GM12878 (cell line): ENCODE measurements around the gene STK32B. TPM values are rescaled to one million over a fixed set of nuclear protein-coding genes. Genes with fewer than 3 reads are reported as not detected.

ENCODE experiments used
- ATAC-seq: fragments of 200-7000 bp; cut with Tn5 transposase; 3 replicates; pipeline ENCODE4 v1.9.1; 2020; ENCODE audit warnings: mild to moderate bottlenecking, moderate library complexity
- BruUV-seq: library from RNA; stranded (reverse); fragments of 400-500 nt; replicated peaks from 2 replicates; lab custom pipeline; 2021; lab: Mats Ljungman, UMichigan
- CTCF ChIA-PET: fragments of 300-600 bp; sonication (Branson Sonifier 250); formaldehyde crosslinking; extraction: SDS; loops from one replicate; lab custom pipeline; 2021; ENCODE audit warnings: inconsistent platforms; lab: Yijun Ruan, JAX
- POLR2A ChIA-PET: fragments of 350-600 bp; formaldehyde crosslinking; extraction: SDS; loops from one replicate; lab custom pipeline; 2021; ENCODE audit warnings: inconsistent platforms; lab: Charles Lee
- RAD21 ChIA-PET: fragments of 300-600 bp; sonication (Branson Sonifier 250); formaldehyde crosslinking; loops from one replicate; lab custom pipeline; 2023; ENCODE audit warnings: antibody characterized with exemption; ENCODE audit not compliant: unreplicated experiment; lab: Charles Lee
- SMC1A ChIA-PET: fragments of 300-600 bp; sonication (Branson Sonifier 250); formaldehyde crosslinking; loops from one replicate; lab custom pipeline; 2023; ENCODE audit not compliant: unreplicated experiment, uncharacterized antibody; lab: Charles Lee
- DNase-seq: peaks from one replicate; pipeline ENCODE4 v3.0.0-alpha.2; 2011; ENCODE audit warnings: low read depth, low spot score
- FAIRE-seq: peaks from 3 replicates; lab custom pipeline; 2011; peaks lifted over from hg19 to GRCh38; lab: Jason Lieb, UNC
- H2AFZ ChIP-seq: 2 replicates; pipeline ENCODE4 v1.6.0; 2011; ENCODE audit warnings: low read depth, low read length, control low read depth; ENCODE audit not compliant: control insufficient read depth
- H3K27ac ChIP-seq: 2 replicates; pipeline ENCODE4 v1.5.1; 2011; ENCODE audit warnings: control low read depth; ENCODE audit not compliant: control insufficient read depth, insufficient read depth
- H3K27me3 ChIP-seq, 2 experiments: replicated peaks in 1 of 2; 2 replicates each; pipeline versions ENCODE4 v1.6.0 to v1.6.1; 2011; ENCODE audit warnings: low read length in 1 of 2; ENCODE audit not compliant: control insufficient read depth in 2 of 2, insufficient read depth in 2 of 2
- H3K36me3 ChIP-seq, 2 experiments: 2 replicates each; pipeline ENCODE4 v1.5.1; 2011; ENCODE audit warnings: low read length in 1 of 2; ENCODE audit not compliant: control insufficient read depth in 2 of 2, insufficient read depth in 2 of 2
- H3K4me1 ChIP-seq: 2 replicates; pipeline ENCODE4 v1.6.1; 2011; ENCODE audit warnings: mild to moderate bottlenecking, low read length, moderate library complexity, mixed read lengths; ENCODE audit not compliant: control insufficient read depth, insufficient read depth
- H3K4me2 ChIP-seq: 2 replicates; pipeline ENCODE4 v1.6.0; 2011; ENCODE audit warnings: control low read depth; ENCODE audit not compliant: control insufficient read depth, insufficient read depth
- H3K4me3 ChIP-seq: fragments of 200-600 bp; sonication (generic); 2 replicates; pipeline ENCODE4 v1.5.1; 2016
- H3K79me2 ChIP-seq: 2 replicates; pipeline ENCODE4 v1.6.0; 2011; ENCODE audit warnings: low read length; ENCODE audit not compliant: control insufficient read depth, insufficient read depth
- H3K9ac ChIP-seq: 2 replicates; pipeline ENCODE4 v1.8.0; 2011; ENCODE audit warnings: low read length, control low read depth, mixed read lengths; ENCODE audit not compliant: control insufficient read depth, insufficient read depth
- H3K9me3 ChIP-seq: replicated peaks from 3 replicates; pipeline ENCODE4 v1.5.1; 2011; ENCODE audit warnings: mild to moderate bottlenecking, low read length; ENCODE audit not compliant: control insufficient read depth, insufficient read depth
- H4K20me1 ChIP-seq: 2 replicates; pipeline ENCODE4 v1.6.0; 2011; ENCODE audit not compliant: control insufficient read depth, insufficient read depth
- BHLHE40 ChIP-seq, 2 experiments: fragments of 450-650 bp in 1 of 2; IDR thresholded peaks; 2 replicates each; pipeline ENCODE4 v1.6.1; 2011 to 2017; ENCODE audit warnings: low read depth in 2 of 2, borderline replicate concordance in 1 of 2, improper control_type of control experiment in 1 of 2, low read length in 1 of 2, mild to moderate bottlenecking in 1 of 2
- E2F4 ChIP-seq: IDR thresholded peaks from 2 replicates; pipeline ENCODE4 v1.6.1; 2012; ENCODE audit warnings: low read depth, low read length, improper control_type of control experiment
- HDAC2 ChIP-seq: fragments of 200-600 bp; sonication (generic); IDR thresholded peaks from 2 replicates; pipeline ENCODE4 v1.6.1; 2017
- MEF2A ChIP-seq: IDR thresholded peaks from 2 replicates; pipeline ENCODE4 v1.6.1; 2011; ENCODE audit warnings: low read depth, mild to moderate bottlenecking, low read length, moderate library complexity; ENCODE audit not compliant: insufficient read depth
- MTA3 ChIP-seq: IDR thresholded peaks from 2 replicates; pipeline ENCODE4 v1.6.1; 2012; ENCODE audit warnings: low read length, inconsistent platforms, borderline replicate concordance
- RAD21 ChIP-seq: IDR thresholded peaks from 2 replicates; pipeline ENCODE4 v1.6.1; 2011; ENCODE audit warnings: mild to moderate bottlenecking, low read depth, low read length, moderate library complexity; ENCODE audit not compliant: insufficient read depth
- TCF12 ChIP-seq: IDR thresholded peaks from 2 replicates; pipeline ENCODE4 v1.6.1; 2011; ENCODE audit warnings: low read depth, mild to moderate bottlenecking, low read length
- ZBTB40 ChIP-seq: fragments of 450-650 bp; IDR thresholded peaks from 2 replicates; pipeline ENCODE4 v1.6.1; 2016; ENCODE audit warnings: mild to moderate bottlenecking, moderate library complexity, borderline replicate concordance
- ZSCAN29 ChIP-seq: fragments of 450-650 bp; IDR thresholded peaks from 2 replicates; pipeline ENCODE4 v1.6.1; 2017; ENCODE audit warnings: mild to moderate bottlenecking, moderate library complexity
- WGBS: methylation state at CpG from one replicate; pipeline ENCODE4 v1.1.6; 2016; ENCODE audit warnings: low lambda C conversion rate; ENCODE audit not compliant: insufficient replicate concordance, insufficient coverage; ENCODE audit errors: missing lambda C conversion rate; 5-methylcytosine and 5-hydroxymethylcytosine counted together
- in situ Hi-C: fragments of 300-500 bp; cut with MboI; formaldehyde crosslinking; loops from 9 replicates; pipeline ENCODE4 v1.14.3; 2018; ENCODE audit warnings: mixed read lengths
- intact Hi-C: fragments of 100-400 bp; cut with micrococcal nuclease; formaldehyde crosslinking; loops from one replicate; pipeline ENCODE4 v1.14.2; 2022; ENCODE audit not compliant: unreplicated experiment
- polyA plus RNA-seq, 11 experiments: library from polyadenylated mRNA; depleted of rRNA in 4 of 11; unstranded in 6 of 11; stranded (reverse) in 5 of 11; fragments of >200 nt; fragmentation: Nextera tagmentation in 4 of 11; fragmentation: Illumina TruSeq in 1 of 11; extraction: Ambion mirVana in 4 of 11; extraction: Trizol in 1 of 11; gene quantifications; 1 replicate in 1 of 11; 2 replicates in 10 of 11; pipeline versions ENCODE4 v1.2.1 to v1.2.3, GENCODE V29; 2011 to 2016; ENCODE audit warnings: inconsistent platforms in 2 of 11, missing spikeins in 2 of 11, low read depth in 1 of 11
- total RNA-seq, 4 experiments: library from RNA; depleted of rRNA in 3 of 4; stranded (reverse); fragments of >200 nt in 3 of 4; fragmentation: Illumina TruSeq in 1 of 4; extraction: Trizol in 1 of 4; gene quantifications; 2 replicates each; pipeline versions ENCODE4 v1.2.1 to v1.2.3, GENCODE V29; 2013 to 2021

Gene STK32B
- total and polyA plus RNA-seq, 10 of the 15 experiments (the other 5 are each of a cell fraction or from before 2014, with no cell fraction given): 0.04 to 0.12 (median 0.08) TPM; not detected in 7

- ChIA-PET CTCF (no interaction called here), POLR2A (no interaction called here)
- H3K79me2 ChIP-seq: no peaks in the 10 kb centered on the region
- WGBS: 0% methylated on average over 3 of the region's 3 CpGs
- no peaks in the 10 kb centered on the region for H3K27me3 ChIP-seq
- H2AFZ ChIP-seq: no peak overlapping the region
- no peak for DNase-seq
- TF ChIP-seq ZSCAN29 (no peak), MEF2A (no peak), RAD21 (no peak), TCF12 (no peak), HDAC2 (no peak), BHLHE40 (IDR thresholded peaks at IDR 0.05; ENCODE audit: borderline replicate concordance in 1 of 2, low read depth in 2 of 2, low read length in 1 of 2) (no peak), MTA3 (no peak), E2F4 (no peak), ZBTB40 (no peak)
- TF ChIP-seq, all 136 proteins: peak for 0
- Histone ChIP-seq H3K9ac (no peak overlapping the region), H3K27ac (no peak overlapping the region), H3K36me3 (no peaks in the 10 kb centered on the region), H3K4me3 (no peak overlapping the region), H3K9me3 (no peaks in the 10 kb centered on the region; the same call in 2 of the 3 replicates), H4K20me1 (no peaks in the 10 kb centered on the region), H3K4me2 (no peak overlapping the region), H3K4me1 (no peaks in the 10 kb centered on the region)
- BruUV-seq: no TSS peak
- ATAC-seq: no peak
- in situ Hi-C loops (no loop called here), intact Hi-C loops (no loop called here)
- SMC1A ChIA-PET: no interaction called here
- FAIRE-seq: no peak
- RAD21 ChIA-PET: no interaction called here
Measured at GRCh38 chr4:5084911-5085475, 33.7 kb downstream of the STK32B start.
